CD4-positive, alpha-beta T cell treated with Interleukin-17A for 4 hours (primary cell): ENCODE measurements around the gene SELENOW.
"Not testable (repeated sequence)": the region's sequence is repeated elsewhere in the genome, so short reads cannot be mapped to it uniquely, and the experiment has no call there.

ENCODE experiments used
- DNase-seq: peaks from one replicate; pipeline ENCODE4 v3.0.0-alpha.2; 2020; ENCODE audit warnings: mixed read lengths

SELENOW gene

DNA sequence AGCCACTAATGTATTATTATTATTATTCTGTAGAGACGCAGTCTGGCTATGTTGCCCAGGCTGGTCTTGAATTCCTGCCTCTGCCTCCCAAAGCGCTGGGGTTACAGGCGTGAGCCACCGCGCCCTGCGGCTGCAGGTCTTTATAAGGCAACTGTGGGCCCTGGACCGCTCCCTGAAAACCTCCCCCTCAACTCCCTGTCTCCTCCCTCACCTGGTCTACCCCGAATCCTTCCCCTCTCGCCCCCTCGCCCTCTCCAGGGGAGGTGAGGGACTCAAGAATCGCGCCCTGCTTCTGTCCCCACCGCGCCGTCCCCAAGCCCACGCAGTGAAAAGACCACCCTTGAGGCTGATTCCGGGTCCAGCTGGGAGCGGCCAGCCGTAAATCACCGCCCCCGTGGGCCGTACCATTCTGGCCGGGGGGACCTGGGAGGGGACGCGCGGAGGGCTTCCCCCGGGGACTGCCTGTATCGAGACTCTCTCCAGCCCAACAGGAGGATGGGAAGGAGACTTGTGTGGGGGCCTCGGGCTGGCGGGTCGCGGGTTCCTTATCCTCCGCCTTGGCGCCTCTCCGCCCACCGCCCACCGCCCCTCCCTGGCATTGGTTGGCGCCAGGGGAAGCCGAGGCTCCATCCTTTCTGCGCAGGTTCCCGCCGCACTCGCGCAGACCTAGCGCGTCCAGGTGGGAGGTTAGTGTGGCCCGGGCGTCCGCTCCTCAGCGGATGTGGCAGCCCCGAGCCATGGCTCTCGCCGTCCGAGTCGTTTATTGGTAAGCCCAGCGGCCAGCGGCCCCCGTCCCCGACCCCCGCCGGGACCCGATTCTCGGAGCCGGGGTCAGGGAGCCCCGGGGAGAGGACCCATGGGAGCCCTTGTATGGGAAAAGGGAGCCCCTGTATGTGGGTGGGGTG lies at the start of gene SELENOW:
Gene SELENOW (plus strand): TSS at position 655 of the 905 bp plus-strand sequence. CDS start 83 bp downstream, at position 738.
- peak; percentile 83 for DNase-seq

DNA sequence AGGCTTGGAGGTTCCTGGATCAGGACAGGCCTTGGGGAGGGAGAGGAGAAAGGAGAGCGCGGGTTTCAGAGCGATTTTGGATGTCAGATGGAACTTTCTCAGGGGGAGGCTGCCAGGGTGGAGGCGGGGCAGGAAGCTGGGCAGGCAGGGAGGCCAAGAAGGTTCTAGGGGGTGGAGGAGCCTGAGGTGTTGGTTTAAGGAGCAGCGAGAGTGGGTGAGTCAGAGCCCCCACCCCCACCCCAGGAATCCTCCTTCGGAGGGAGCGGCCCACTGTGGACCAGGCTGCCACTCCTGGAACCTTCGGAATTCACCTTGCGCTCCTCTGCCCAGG lies 49.1 kb upstream of the SELENOW start:
- DNase-seq = peak; percentile 45

DNA sequence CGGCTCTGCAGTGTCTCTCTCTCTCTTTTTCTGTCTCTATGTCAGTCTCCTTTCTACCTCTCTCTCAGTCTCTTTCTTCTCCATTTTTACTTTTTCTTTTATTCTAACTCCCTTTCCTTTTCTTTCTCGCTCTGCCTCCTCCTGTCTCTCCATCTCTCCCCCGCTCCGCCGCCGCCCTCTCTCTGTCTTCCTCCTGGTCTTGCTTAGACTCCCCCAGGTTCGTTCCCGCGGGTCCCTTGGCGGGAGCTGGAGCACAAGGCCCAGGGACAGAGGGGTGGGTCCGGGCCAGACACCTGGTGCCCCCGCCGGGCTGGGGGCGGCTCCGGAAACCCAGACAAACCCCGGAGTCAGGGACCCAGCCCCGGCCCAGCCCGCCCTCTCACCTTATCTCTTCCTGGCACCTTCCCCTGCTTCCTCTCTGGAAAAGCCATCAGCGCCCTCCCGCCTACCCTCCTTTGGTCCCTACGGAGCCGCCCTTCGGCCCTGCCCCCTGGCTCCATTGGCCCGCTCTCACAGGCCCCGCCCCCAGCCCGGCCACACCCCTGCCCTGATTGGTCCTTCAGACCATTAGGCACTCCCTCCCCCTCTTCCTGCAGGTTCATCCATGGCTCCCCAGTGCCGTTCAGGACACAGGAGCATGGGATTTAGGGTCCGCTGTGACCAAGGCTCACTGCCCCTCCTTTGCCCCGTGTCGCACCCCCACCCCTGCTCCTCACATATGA lies 48.5 kb upstream of the SELENOW start:
- peak; percentile 30 for DNase-seq

DNA sequence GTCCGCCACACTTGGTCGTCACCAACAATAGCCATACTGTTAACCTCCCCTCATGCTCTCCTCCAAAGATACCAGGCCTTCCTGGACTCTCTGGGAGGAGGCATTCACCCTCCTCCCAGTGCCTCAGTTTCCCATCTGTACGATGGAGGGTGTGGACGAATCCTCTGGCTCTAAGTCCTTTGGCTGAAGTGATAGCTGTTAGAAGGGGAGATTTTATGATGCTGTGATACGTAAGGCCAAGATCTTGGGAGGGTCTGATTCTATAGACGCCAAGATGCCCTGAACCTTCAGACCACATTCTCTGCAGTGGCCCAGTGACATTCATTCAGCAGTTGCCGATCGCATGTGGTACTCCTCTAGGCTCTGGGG lies 48.0 kb upstream of the SELENOW start:
- no peak for DNase-seq

DNA sequence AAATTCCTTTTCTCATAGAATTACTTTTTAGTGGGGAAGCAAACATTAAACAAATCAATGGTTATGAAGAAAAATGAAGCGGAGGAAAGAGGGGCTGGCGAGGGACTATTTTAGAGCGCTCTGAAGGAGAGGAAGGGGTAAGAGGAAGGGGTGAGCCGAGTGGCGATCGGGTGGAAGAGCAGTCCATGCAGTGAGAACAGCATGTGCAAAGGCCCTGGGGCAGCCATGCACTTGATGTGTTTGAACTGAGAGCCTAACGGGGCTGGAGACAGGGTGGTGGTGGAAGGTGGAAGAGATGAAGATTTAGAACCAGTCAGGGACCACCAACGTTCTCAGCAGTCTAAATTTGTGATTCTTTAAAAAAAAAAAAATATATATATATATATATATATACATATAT lies 47.6 kb upstream of the SELENOW start:
- DNase-seq = no peak

DNA sequence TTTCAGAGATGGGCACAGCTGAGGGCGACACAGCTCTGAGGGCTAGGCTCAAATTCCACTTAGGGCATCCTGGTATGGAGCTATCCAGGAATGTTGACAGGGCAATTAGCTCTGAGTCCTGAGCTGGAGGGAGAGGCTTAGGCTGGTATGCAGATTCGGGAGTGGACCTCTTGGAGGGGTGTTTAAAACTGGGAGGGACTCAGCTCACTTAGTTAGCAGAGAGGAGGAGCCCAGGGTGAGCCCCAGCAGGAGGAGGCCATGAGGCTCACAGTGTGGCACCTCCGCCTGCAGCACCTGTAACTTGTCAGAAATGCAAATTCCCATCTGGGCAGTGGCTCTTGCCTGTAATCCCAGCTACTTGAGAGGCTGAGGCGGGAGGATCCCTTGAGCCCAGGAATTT lies 43.4 kb upstream of the SELENOW start:
- DNase-seq = no peak

DNA sequence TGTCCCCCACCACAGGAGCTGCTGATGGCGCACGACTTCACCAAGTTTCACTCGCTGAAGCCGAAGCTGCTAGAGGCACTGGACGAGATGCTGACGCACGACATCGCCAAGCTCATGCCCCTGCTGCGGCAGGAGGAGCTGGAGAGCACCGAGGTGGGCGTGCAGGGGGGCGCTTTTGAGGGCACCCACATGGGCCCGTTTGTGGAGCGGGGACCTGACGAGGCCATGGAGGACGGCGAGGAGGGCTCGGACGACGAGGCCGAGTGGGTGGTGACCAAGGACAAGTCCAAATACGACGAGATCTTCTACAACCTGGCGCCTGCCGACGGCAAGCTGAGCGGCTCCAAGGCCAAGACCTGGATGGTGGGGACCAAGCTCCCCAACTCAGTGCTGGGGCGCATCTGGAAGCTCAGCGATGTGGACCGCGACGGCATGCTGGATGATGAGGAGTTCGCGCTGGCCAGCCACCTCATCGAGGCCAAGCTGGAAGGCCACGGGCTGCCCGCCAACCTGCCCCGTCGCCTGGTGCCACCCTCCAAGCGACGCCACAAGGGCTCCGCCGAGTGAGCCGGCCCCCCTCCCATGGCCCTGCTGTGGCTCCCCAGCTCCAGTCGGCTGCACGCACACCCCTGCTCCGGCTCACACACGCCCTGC lies 37.5 kb upstream of the SELENOW start:
- no peak for DNase-seq

DNA sequence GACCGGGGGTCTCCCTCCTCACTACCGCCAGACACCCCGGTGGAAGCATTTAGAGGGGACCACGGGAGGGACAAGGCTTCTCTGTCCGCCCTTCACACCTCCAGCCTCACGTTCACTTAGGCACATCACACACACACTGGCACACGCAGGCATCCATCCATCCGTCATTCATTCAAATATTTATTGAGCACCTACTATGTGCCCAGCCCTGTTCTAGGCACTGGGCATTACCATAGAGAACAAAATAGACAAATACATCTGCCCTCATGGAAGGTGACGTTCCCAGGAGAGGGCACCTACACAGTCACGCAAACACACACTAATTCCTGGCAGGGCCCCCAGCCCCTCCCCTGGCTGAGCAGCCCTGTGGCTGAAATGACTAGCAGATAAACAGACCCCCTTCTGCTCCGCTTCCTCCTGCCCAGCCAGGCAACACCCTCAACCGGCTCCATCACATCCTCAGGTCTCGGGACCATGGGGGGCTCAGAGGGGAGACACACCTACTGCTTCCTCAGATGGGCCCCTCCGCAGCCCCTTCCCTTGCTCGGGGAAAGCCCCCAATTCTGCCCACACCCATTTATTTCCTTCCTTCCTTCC lies 36.9 kb upstream of the SELENOW start:
- no peak for DNase-seq

DNA sequence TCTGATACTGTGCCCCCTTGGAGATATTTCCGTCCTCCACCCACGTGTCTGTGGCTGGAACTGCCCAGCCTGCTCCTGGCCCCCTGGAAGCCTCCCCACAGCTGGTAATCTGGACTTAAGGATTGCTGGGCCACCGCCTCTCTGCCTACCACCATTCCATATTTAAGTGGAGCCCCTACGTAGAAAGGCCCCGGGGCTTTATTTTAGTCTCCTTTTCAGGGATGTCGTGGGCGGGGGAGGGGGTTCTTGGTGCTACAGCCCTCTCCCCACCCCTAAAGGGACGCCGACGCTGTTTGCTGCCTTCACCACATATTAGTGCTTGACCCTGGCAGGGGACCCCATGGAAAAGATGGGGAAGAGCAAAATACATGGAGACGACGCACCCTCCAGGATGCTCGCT lies 35.9 kb upstream of the SELENOW start:
- DNase-seq = no peak

DNA sequence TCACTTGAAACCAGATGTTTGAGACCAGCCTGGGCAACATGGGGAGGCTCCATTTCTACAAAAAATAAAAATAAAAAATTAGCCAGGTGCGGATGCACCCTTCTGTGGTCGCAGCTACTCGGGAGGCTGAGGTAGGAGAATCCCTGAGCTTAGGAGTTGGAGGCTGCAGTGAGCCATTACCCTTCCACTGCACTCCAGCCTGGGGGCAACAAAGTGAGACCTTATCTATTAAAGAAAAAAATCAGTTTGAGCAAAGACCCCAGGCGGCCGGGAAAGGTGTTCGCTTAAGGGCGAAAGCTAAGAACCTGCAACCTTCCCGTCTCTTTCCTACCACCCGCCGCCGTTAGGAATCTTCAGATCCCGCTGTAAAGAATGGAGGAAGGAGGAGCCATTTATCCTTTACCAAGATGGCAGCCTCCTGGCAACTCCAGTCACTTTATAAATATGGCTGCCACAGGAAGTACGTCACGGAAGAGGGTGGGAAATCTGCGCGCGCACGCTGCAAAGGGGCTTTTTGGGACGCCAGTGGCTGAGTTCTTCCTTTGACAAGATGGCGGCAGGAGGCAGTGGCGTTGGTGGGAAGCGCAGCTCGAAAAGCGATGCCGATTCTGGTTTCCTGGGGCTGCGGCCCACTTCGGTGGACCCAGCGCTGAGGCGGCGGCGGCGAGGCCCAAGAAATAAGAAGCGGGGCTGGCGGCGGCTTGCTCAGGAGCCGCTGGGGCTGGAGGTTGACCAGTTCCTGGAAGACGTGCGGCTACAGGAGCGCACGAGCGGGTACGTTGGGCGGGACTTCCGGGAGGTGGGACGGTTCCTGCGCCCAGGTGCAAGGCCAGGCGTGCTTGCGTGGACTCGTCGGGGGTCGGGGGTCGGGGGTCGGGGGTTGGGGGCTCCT lies 33.2 kb upstream of the SELENOW start, which contains the start of gene NOP53:
Gene NOP53 (plus strand): TSS at position 537 of the 892 bp plus-strand sequence. CDS start 14 bp downstream, at position 551.
- peak; percentile 98 for DNase-seq

DNA sequence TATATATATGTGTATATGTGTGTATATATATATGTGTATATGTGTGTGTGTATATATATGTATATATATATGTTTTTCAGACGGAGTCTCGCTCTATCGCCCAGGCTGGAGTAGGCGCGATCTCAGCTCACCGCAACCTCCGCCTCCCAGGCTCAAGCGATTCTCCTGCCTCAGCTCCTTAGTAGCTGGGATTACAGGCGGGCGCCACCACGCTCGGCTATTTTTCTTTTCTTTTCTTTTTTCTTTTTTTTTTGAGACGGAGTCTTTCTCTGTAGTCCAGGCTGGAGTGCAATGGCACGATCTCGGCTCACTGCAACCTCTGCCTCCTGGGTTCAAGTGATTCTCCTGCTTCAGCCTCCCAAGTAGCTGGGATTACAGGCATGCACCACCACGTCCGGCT lies 32.4 kb upstream of the SELENOW start:
- DNase-seq = not testable (repeated sequence)

DNA sequence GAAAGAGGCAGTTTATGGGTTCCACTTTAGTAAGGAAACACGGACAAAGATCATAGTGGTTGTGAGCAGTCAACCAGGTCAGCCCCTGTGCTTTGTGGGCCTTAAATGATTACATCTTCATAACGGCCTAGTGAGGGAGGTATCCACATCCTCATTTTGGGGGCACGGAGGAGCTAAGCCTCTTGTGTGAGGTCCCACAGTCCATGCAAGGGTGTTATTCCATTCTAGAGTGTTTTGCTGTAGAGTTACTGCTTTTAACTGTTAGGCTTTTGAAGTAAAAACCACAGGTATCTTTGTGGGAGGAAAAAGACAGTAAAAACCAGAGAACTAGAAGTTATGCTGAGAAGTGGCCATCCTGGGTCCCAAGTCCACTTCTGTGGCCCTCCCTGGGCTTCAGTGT lies 29.2 kb upstream of the SELENOW start:
- DNase-seq = no peak

DNA sequence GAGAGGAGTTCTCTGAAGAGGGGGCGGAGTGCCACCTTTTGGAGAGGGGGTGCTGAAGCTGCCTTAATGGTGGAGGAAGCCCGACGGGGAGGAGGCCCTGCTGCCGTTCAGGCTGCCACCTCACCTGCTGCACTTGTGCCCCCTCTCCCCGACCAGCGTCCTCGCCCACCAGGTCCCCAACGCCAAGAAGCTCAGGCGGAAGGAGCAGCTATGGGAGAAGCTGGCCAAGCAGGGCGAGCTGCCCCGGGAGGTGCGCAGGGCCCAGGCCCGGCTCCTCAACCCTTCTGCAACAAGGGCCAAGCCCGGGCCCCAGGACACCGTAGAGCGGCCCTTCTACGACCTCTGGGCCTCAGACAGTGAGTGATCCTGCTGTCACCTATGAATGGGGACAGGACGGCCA lies 27.8 kb upstream of the SELENOW start:
- no peak for DNase-seq

DNA sequence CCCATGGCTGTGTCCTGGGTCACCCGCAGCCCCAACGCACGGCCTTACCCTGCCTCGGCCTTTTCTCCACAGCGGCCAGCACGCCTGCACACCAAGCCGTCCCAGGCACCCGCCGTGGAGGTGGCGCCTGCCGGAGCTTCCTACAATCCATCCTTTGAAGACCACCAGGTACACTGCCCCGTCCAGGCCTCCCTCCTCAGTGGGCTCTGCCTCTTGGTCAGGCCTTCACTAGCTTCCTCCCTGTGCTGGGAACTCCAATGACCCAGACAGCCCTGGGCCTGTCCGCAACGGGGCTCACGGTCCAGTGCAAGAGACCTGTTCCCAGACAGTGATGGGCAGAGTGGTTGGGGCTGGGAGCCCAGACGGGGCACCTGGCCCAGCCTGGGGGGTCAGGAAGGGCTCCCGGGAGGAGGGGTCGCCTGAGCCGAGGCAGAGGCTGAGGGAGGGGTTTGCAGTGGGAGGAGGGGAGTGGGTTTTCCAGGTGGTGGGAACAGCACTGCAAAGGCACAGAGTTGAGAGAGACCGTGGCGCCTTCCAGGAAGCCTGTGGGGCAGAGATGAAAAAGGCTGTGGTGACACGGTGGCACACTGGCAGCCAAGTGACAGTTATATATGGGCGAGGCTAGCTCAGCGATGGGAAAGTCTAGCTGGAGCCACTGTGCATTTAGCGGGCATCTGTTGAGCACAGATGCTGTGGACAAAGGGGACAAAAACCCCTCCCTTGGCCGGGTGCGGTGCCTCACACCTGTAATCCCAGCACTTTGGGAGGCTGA lies 25.9 kb upstream of the SELENOW start:
- no peak for DNase-seq

DNA sequence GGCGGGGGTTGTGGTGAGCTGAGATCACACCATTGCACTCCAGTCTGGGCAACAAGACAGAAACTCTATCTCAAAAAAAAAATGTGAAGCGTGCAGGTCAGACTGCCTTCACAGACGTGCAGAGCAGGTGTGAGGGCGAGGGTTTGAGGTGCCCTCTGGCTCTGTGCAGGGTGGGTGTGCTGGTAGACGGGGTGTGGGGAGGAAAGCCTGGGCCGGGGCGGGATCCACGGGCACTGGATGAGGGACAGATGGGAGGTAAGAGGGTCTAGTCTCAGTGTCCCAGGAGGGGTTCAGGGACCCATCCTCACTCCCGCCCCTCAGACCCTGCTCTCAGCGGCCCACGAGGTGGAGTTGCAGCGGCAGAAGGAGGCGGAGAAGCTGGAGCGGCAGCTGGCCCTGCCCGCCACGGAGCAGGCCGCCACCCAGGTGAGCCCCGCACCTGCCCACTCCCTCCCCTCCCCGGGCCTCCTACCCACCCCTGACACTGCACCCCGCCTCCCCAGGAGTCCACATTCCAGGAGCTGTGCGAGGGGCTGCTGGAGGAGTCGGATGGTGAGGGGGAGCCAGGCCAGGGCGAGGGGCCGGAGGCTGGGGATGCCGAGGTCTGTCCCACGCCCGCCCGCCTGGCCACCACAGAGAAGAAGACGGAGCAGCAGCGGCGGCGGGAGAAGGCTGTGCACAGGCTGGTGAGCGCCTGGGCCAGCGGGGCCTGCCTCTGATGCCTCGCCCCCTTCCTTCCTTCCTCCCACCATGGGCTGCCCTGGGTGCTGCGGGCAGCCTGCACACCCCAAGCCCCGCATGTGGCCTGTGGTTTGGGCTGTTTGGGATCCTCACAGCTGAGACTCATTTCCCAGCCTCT lies 24.1 kb upstream of the SELENOW start:
- DNase-seq = no peak

DNA sequence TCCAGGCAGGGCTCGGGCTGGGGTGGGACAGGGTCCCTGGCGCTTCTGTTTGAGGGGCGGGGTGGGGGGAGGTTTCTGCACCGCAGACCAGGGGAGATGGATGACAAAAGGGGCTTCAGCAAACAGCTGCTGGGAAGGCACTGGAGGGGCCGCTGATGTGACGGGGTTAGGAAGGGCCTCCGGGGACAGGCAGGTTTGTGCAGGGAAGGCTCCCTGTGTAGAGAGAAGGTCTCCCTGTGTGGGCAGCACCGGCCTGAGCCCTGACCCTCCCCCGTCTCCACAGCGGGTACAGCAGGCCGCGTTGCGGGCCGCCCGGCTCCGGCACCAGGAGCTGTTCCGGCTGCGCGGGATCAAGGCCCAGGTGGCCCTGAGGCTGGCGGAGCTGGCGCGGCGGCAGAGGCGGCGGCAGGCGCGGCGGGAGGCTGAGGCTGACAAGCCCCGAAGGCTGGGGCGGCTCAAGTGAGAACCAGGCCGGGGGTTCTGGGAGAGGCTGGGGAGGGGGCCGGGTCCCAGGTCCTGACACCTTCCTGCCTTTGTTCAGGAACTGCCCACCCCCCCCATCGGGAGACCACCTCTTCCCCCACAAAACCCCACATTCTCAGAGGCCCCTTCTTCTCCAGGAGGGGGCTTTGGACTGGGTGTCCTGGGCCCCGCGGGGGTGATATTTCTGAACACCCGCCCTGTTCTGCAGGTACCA lies 23.3 kb upstream of the SELENOW start:
- DNase-seq = no peak

DNA sequence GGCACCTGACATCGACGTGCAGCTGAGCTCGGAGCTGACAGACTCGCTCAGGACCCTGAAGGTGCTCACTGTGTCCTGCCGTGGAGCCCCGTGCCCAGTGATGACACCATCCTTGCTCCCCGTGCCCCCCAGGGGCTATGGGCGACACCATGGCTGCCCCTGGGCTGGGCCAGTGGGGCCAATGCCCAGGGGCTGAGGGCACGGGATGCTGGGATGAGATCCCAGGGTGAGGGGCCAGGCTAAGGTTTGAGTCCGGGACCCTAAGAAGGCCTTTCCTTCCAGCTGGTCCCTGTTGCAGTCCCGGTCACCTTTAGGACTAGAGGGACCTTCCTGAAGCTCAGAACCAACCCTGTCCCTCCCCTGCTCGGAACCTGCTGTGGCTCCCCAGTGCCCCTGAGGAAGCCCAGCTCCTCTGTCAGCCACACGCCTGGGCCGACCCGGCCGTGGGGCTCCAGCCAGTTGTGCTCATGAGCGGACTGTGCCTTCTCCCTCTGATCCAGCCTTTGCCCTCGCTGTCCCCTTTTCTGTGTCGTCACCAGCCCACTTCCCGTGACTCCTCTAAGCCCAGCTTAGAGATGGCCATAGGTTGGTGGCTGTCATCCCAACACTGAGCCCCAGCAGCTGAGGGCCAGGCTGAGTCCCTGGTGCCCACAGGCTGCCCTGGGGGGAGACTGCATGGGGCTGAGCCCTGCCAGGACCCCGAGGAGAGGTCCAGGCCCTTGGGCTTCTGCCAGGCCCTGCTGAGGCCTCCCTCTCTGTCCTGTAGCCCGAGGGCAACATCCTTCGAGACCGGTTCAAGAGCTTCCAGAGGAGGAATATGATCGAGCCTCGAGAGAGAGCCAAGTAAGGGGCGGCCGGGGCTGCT lies 22.5 kb upstream of the SELENOW start:
- no peak for DNase-seq

DNA sequence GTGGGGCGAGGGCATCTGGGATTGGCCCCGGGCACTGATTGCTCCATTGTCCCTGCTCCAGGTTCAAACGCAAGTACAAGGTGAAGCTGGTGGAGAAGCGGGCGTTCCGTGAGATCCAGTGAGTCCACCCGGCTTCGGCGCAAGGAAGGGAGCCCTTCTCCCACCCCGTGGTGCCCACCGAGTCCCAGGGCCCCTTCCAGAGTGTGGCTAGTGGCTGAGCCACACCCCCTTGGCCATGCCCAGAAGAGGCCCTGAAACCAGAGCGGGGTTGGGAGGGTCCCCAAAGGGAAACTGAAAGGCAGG lies 21.9 kb upstream of the SELENOW start:
- DNase-seq = no peak
